ENCODE results near the gene STX2.
"Not testable (repeated sequence)": the region's sequence is repeated elsewhere in the genome, so short reads cannot be mapped to it uniquely, and the experiment has no call there.

Gene STX2

DNA sequence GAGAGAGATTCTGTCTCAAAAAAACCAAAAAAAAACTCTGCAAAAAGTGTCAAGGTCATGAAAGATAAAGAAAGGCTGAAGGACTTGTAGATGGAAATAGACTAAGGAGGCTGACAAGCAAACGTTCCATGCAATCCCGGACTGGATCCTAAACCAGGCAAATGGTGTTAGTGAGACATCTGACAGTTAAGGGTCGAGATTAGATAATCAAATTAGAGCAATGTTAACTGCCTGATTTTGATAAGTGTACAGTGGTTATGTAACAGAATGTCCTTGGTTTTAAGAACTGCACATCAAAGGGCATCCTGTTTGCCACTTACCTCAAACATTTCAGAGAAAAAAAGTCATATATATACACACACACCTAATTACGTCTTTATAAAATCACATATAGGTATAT, 29.4 kb upstream of the STX2 start:
- DNase-seq (ENCODE audit: low spot score) = no peak
- in situ Hi-C loops (cut with MboI; ENCODE audit: low sequenced_read_pairs, unreplicated experiment) = no loop called here
- TF ChIP-seq, protein P1, sequence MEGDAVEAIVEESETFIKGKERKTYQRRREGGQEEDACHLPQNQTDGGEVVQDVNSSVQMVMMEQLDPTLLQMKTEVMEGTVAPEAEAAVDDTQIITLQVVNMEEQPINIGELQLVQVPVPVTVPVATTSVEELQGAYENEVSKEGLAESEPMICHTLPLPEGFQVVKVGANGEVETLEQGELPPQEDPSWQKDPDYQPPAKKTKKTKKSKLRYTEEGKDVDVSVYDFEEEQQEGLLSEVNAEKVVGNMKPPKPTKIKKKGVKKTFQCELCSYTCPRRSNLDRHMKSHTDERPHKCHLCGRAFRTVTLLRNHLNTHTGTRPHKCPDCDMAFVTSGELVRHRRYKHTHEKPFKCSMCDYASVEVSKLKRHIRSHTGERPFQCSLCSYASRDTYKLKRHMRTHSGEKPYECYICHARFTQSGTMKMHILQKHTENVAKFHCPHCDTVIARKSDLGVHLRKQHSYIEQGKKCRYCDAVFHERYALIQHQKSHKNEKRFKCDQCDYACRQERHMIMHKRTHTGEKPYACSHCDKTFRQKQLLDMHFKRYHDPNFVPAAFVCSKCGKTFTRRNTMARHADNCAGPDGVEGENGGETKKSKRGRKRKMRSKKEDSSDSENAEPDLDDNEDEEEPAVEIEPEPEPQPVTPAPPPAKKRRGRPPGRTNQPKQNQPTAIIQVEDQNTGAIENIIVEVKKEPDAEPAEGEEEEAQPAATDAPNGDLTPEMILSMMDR (IDR thresholded peaks at IDR 0.05; ENCODE audit: borderline replicate concordance, control extremely low read depth, extremely low read depth, insufficient read depth, missing control alignments) = no peak

DNA sequence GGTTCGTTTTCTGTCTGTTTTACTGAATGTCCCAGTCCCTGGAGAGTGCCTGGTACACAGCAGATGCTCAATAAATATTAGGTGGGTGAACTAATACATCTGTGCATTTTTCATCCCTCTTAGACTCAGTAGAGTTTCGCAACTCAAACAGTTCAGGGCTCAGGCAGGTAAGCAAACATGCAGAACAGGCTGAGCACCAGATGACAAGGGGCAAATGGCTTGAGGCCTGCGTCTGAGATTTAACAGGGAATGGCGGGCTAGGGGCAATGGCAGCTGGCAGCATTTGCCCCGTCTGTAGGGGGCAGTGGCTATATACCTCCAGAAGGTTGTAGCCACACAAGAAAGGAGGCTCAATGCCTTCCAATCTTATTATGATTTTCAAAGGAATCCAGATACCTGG, 24.2 kb upstream of the STX2 start:
- TF ChIP-seq, protein P1 (IDR thresholded peaks at IDR 0.05; ENCODE audit: borderline replicate concordance, control extremely low read depth, extremely low read depth, insufficient read depth, missing control alignments) = no peak
- in situ Hi-C loops (cut with MboI; ENCODE audit: low sequenced_read_pairs, unreplicated experiment) = no loop called here
- no peak for DNase-seq (ENCODE audit: low spot score)

DNA sequence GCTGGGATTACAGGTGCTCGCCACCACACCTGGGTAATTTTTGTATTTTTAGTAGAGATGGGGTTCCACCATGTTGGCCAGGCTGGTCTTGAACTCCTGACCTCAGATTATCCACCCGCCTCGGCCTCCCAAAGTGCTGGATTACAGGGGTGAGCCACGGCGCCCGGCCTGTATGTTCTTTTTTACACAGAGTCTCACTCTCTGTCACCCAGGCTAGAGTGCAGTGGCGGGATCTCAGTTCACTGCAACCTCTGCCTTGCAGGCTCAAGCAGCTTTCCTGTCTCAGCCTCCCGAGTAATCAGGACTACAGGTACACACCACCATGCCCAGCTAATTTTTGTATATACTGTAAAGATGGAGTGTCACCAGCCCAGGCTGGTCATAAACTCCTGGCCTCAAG, 23.7 kb upstream of the STX2 start:
- in situ Hi-C loops (cut with MboI; ENCODE audit: low sequenced_read_pairs, unreplicated experiment); DNase-seq (ENCODE audit: low spot score): not testable (repeated sequence)

DNA sequence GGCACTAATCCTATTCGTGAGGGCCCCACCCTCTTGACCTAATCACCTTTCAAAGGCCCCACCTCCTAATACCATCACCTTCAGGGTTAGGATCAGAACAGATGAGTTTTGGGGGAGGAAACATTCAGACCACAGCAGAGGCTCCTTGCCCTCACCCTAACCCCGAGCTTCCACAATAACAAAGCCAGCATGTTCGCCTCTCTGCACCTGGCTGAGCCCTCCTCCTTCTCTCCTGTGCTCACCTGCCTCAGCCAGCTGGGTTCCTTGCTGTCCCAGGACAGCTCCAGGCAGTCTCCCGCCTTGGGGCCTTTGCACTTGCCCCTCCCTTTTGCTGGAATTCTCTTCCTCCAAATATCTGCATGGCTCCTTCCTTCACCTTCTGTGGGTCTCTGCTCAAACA, 23.1 kb upstream of the STX2 start:
- no peak for DNase-seq (ENCODE audit: low spot score)
- TF ChIP-seq, protein P1 (IDR thresholded peaks at IDR 0.05; ENCODE audit: borderline replicate concordance, control extremely low read depth, extremely low read depth, insufficient read depth, missing control alignments) = no peak
- in situ Hi-C loops (cut with MboI; ENCODE audit: low sequenced_read_pairs, unreplicated experiment) = no loop called here

DNA sequence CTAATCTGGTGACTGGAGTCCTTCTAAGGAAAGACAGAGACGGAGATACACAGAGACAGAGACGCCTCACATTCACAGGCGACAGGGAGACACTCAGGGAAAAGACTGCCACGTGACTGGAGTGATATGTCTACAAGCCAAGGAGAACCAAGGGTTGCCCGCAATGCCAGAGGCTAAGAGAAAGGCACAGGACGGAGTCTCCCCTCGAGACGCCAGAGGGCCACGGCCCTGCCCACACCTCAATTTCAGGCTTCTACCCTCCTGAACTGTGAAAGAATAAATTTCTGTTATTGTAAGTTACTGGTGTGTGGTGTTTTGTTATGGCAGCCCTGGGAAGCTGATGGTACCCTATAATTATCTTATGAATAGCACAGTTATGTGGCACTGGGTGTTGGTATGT, 21.3 kb upstream of the STX2 start:
- DNase-seq (ENCODE audit: low spot score) = no peak
- TF ChIP-seq, protein P1 (IDR thresholded peaks at IDR 0.05; ENCODE audit: borderline replicate concordance, control extremely low read depth, extremely low read depth, insufficient read depth, missing control alignments) = no peak
- in situ Hi-C loops (cut with MboI; ENCODE audit: low sequenced_read_pairs, unreplicated experiment) = no loop called here

DNA sequence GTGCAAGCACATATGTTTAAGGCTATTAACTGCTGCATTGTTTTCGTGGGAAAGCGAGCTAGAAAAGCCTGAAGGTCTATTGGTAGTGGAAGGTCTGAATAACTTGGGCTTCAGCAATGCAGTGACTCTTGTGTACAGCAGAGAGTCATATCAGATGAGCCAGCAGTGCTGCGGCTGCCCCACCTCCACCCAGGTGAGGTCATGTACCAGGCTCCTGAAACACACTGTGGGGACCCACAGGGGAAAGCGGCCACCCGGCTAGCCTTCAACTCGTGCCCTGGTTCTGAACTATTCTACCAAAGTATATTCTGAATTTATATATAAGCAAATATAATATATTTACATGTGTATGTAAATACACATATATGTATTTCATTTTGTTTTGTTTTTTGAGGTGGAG, 20.1 kb upstream of the STX2 start:
- TF ChIP-seq, protein P1 (IDR thresholded peaks at IDR 0.05; ENCODE audit: borderline replicate concordance, control extremely low read depth, extremely low read depth, insufficient read depth, missing control alignments) = no peak
- DNase-seq (ENCODE audit: low spot score) = no peak
- in situ Hi-C loops (cut with MboI; ENCODE audit: low sequenced_read_pairs, unreplicated experiment) = no loop called here

DNA sequence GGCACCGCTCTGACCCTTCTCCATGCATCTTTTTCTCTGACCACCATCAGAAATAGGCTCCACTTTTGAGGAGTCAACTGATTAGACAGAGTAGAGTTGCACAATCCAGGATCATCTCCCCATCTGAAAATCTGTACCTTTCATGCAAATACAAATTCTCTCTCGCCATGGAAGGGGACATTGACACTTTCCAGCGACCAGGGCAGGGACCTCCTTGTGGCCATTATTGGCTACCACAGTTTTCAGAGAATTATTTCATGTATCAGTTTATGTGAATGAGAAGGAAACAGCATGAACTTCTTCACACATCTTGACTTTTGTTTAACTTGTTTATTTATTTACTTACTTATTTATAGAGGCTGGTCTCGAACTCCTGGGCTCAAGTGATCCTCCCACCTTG, 19.0 kb upstream of the STX2 start:
- no peak for DNase-seq (ENCODE audit: low spot score)
- in situ Hi-C loops (cut with MboI; ENCODE audit: low sequenced_read_pairs, unreplicated experiment) = no loop called here
- TF ChIP-seq, protein P1 (IDR thresholded peaks at IDR 0.05; ENCODE audit: borderline replicate concordance, control extremely low read depth, extremely low read depth, insufficient read depth, missing control alignments) = no peak

Measured in GM13976 (cell line).